Measurements from ENCODE around the gene GABRA4.

- TF ChIP-seq CTCF (IDR thresholded peaks at IDR 0.05) (no peak), POLR2AphosphoS5 (IDR thresholded peaks at IDR 0.05) (no peak), POLR2A (IDR thresholded peaks at IDR 0.05) (no peak)
These were observed 19.3 kb upstream of the GABRA4 start for GRCh38 chr4:47012676-47013075.

All from upper lobe of left lung (tissue), 4 donors.